SK-N-SH (cell line): ENCODE results near the gene MARVELD1. TPM values are rescaled to one million over a fixed set of nuclear protein-coding genes. Genes with fewer than 3 reads are reported as not detected.

Experiments used
- CTCF ChIA-PET: fragments of 300-600, 350-600 bp; formaldehyde crosslinking; extraction: SDS; loops from one replicate; lab custom pipeline; 2021; lab: Yijun Ruan, JAX
- POLR2A ChIA-PET: fragments of 350-600 bp; sonication (Branson Sonifier 250); formaldehyde crosslinking; extraction: SDS; loops from one replicate; lab custom pipeline; 2020; ENCODE audit warnings: antibody characterized with exemption, inconsistent platforms; lab: Yijun Ruan, JAX
- DNase-seq: peaks from one replicate; pipeline ENCODE4 v3.0.0; 2012
- H2AFZ ChIP-seq: fragments of 200-600 bp; sonication (generic); 2 replicates; pipeline ENCODE4 v1.8.1; 2016; ENCODE audit warnings: antibody characterized with exemption, mild to moderate bottlenecking, low read depth
- H3F3A ChIP-seq: fragments of 200-600 bp; sonication (generic); replicated peaks from 2 replicates; pipeline ENCODE3; 2016; ENCODE audit warnings: antibody characterized with exemption, mild to moderate bottlenecking; ENCODE audit not compliant: insufficient read depth
- H3K27ac ChIP-seq, 2 experiments: fragments of 200-500 bp in 1 of 2; fragments of 200-600 bp in 1 of 2; sonication (Bioruptor generic) in 1 of 2; sonication (generic), shearing (Covaris generic) in 1 of 2; 2 replicates each; pipeline versions ENCODE4 v1.5.1 to v1.6.1; 2014 to 2016; ENCODE audit warnings: low read depth in 2 of 2, inconsistent platforms in 1 of 2, low read length in 1 of 2, mild to moderate bottlenecking in 1 of 2, mixed read lengths in 1 of 2
- H3K27me3 ChIP-seq: fragments of 200-600 bp; sonication (generic), shearing (Covaris generic); 2 replicates; pipeline ENCODE4 v1.6.1; 2016; ENCODE audit warnings: mixed run types; ENCODE audit not compliant: insufficient read depth
- H3K36me3 ChIP-seq, 2 experiments: fragments of 200-500 bp in 1 of 2; fragments of 200-600 bp in 1 of 2; sonication (Bioruptor generic) in 1 of 2; sonication (generic) in 1 of 2; replicated peaks in 1 of 2; 2 replicates each; pipeline versions ENCODE3 to v1.5.1; 2014 to 2016; ENCODE audit warnings: low read length in 1 of 2, mild to moderate bottlenecking in 1 of 2; ENCODE audit not compliant: insufficient read depth in 2 of 2, control insufficient read depth in 1 of 2
- H3K4me1 ChIP-seq, 2 experiments: fragments of 200-500 bp in 1 of 2; fragments of 200-600 bp in 1 of 2; sonication (Bioruptor generic) in 1 of 2; sonication (generic), shearing (Covaris generic) in 1 of 2; 2 replicates each; pipeline versions ENCODE4 v1.5.1 to v1.6.1; 2014 to 2016; ENCODE audit warnings: low read depth in 1 of 2, low read length in 1 of 2, mixed run types in 1 of 2; ENCODE audit not compliant: insufficient read depth in 2 of 2, control insufficient read depth in 1 of 2
- H3K4me2 ChIP-seq: fragments of 200-600 bp; sonication (generic), shearing (Covaris generic); 2 replicates; pipeline ENCODE4 v1.6.1; 2017; ENCODE audit warnings: mixed run types
- H3K4me3 ChIP-seq, 2 experiments: fragments of 200-500 bp in 1 of 2; fragments of 200-600 bp in 1 of 2; sonication (Bioruptor generic) in 1 of 2; sonication (generic), shearing (Covaris generic) in 1 of 2; 2 replicates each; pipeline versions ENCODE4 v1.5.1 to v1.8.1; 2014 to 2016; ENCODE audit warnings: low read depth in 2 of 2, inconsistent platforms in 1 of 2, low read length in 1 of 2, mild to moderate bottlenecking in 1 of 2, mixed read lengths in 1 of 2, moderate library complexity in 1 of 2
- H3K79me2 ChIP-seq: fragments of 200-600 bp; sonication (generic); 2 replicates; pipeline ENCODE4 v1.8.1; 2017; ENCODE audit warnings: mild to moderate bottlenecking; ENCODE audit not compliant: insufficient read depth
- H3K9ac ChIP-seq: fragments of 200-600 bp; sonication (generic); 2 replicates; pipeline ENCODE4 v1.6.1; 2017; ENCODE audit warnings: mixed run types
- H3K9me2 ChIP-seq: fragments of 200-600 bp; sonication (generic); 2 replicates; pipeline ENCODE4 v1.6.1; 2017; ENCODE audit warnings: mixed run types
- H3K9me3 ChIP-seq: fragments of 200-600 bp; sonication (generic); 2 replicates; pipeline ENCODE4 v1.6.1; 2017; ENCODE audit warnings: mixed run types, mild to moderate bottlenecking, moderate library complexity
- H4K20me1 ChIP-seq: fragments of 200-600 bp; sonication (generic); 2 replicates; pipeline ENCODE4 v1.6.1; 2017; ENCODE audit warnings: mild to moderate bottlenecking, mixed run types; ENCODE audit not compliant: insufficient read depth
- ELF1 ChIP-seq: IDR thresholded peaks from 2 replicates; pipeline ENCODE4 v1.4.0; 2012
- EP300 ChIP-seq, 2 experiments: IDR thresholded peaks; 2 replicates each; pipeline versions ENCODE4 v1.4.0 to v1.6.1; 2012; ENCODE audit warnings: borderline replicate concordance in 1 of 2, low read depth in 1 of 2, low read length in 1 of 2
- FOXJ3 ChIP-seq: sonication (generic); formaldehyde crosslinking; IDR thresholded peaks from 2 replicates; pipeline ENCODE4 v1.5.1; 2020; ENCODE audit warnings: mild to moderate bottlenecking, missing genetic modification reagents
- GABPA ChIP-seq: IDR thresholded peaks from 2 replicates; pipeline ENCODE4 v1.4.0; 2012; ENCODE audit warnings: low read depth, mild to moderate bottlenecking
- GATA2 ChIP-seq: sonication (generic); formaldehyde crosslinking; IDR thresholded peaks from 2 replicates; pipeline ENCODE4 v1.5.0; 2020; ENCODE audit warnings: mild to moderate bottlenecking, missing genetic modification reagents
- MEF2A ChIP-seq: IDR thresholded peaks from 2 replicates; pipeline ENCODE4 v1.4.0; 2012; ENCODE audit warnings: low read depth, borderline replicate concordance
- NFIC ChIP-seq: IDR thresholded peaks from 2 replicates; pipeline ENCODE4 v1.4.0; 2012; ENCODE audit warnings: borderline replicate concordance
- NRF1 ChIP-seq: IDR thresholded peaks from 2 replicates; pipeline ENCODE4 v1.6.1; 2012; ENCODE audit warnings: low read depth, mild to moderate bottlenecking, low read length
- POLR2AphosphoS5 ChIP-seq: IDR thresholded peaks from 2 replicates; pipeline ENCODE4 v1.6.1; 2012; ENCODE audit warnings: low read depth, low read length
- RAD21 ChIP-seq: IDR thresholded peaks from 2 replicates; pipeline ENCODE4 v1.6.1; 2012; ENCODE audit warnings: mild to moderate bottlenecking, low read length
- RFX5 ChIP-seq: IDR thresholded peaks from 2 replicates; pipeline ENCODE4 v1.6.1; 2012; ENCODE audit warnings: mild to moderate bottlenecking, improper control_type of control experiment, low read length
- RXRA ChIP-seq: IDR thresholded peaks from 2 replicates; pipeline ENCODE4 v1.4.0; 2012; ENCODE audit warnings: low read depth, mild to moderate bottlenecking, borderline replicate concordance
- SIN3A ChIP-seq: IDR thresholded peaks from 2 replicates; pipeline ENCODE4 v1.6.1; 2012; ENCODE audit warnings: low read depth, mild to moderate bottlenecking, low read length, moderate library complexity, borderline replicate concordance
- TCF12 ChIP-seq: IDR thresholded peaks from 2 replicates; pipeline ENCODE4 v1.4.0; 2012
- TEAD4 ChIP-seq: IDR thresholded peaks from 2 replicates; pipeline ENCODE4 v1.4.0; 2012; ENCODE audit warnings: mild to moderate bottlenecking, borderline replicate concordance; ENCODE audit not compliant: insufficient read depth
- YY1 ChIP-seq: IDR thresholded peaks from 2 replicates; pipeline ENCODE4 v1.4.0; 2012; ENCODE audit warnings: low read depth, mild to moderate bottlenecking
- WGBS: methylation state at CpG from one replicate; pipeline ENCODE4 v1.1.6; 2017; ENCODE audit warnings: low lambda C conversion rate; 5-methylcytosine and 5-hydroxymethylcytosine counted together
- polyA plus RNA-seq, 3 experiments: library from polyadenylated mRNA; depleted of rRNA; stranded (reverse); fragments of >200 nt; gene quantifications; 2 replicates each; pipeline ENCODE4 v1.2.3, GENCODE V29; 2012
- TF ChIP-seq, protein P1 (sequence below): fragments of 150-350 bp; IDR thresholded peaks from 2 replicates; pipeline ENCODE4 v1.6.1; 2017; ENCODE audit warnings: antibody characterized with exemption, low read length, low read depth, borderline replicate concordance
- TF ChIP-seq, protein P2 (sequence below): IDR thresholded peaks from 2 replicates; pipeline ENCODE4 v1.4.0; 2012; ENCODE audit warnings: low read depth
- TF ChIP-seq, protein P3 (sequence below): IDR thresholded peaks from 2 replicates; pipeline ENCODE4 v1.4.0; 2012; ENCODE audit warnings: low read depth, borderline replicate concordance
- TF ChIP-seq, protein P4 (sequence below): IDR thresholded peaks from 2 replicates; pipeline ENCODE4 v1.6.1; 2012; ENCODE audit warnings: mild to moderate bottlenecking, low read depth, low read length, moderate library complexity
- TF ChIP-seq, protein P5 (sequence below): fragments of 150-350 bp; IDR thresholded peaks from 2 replicates; pipeline ENCODE4 v1.6.1; 2016; ENCODE audit warnings: mild to moderate bottlenecking, low read depth, low read length

MARVELD1 gene
- 53.0 and 53.8 TPM in 2 replicates for polyA plus RNA-seq (2012; rRNA removed)
- polyA plus RNA-seq (2012; cell fraction: cytosol; rRNA removed) = 58.5 and 71.1 TPM in 2 replicates
- polyA plus RNA-seq (2012; cell fraction: nucleus; rRNA removed) = 47.6 and 49.7 TPM in 2 replicates

GRCh38 chr10:97713339-97713825 is at the start of gene MARVELD1:
Gene MARVELD1, plus strand, starts transcription at chr10:97713730. Its CDS starts 147 bp downstream, at chr10:97713877.
- Histone ChIP-seq H3F3A (peaks cover 3% of the 10 kb centered on the region), H3K9me2 (no peaks in the 10 kb centered on the region), H3K4me2 (peak within 1 kb of the TSS; percentile 90), H3K27ac (peak within 1 kb of the TSS; percentile 69 to 84), H3K79me2 (peaks cover 32% of the 10 kb centered on the region), H3K4me1 (peaks cover 19 to 20% of the 10 kb centered on the region in 2 experiments; a peak in 3 of 4 replicates), H3K9me3 (no peaks in the 10 kb centered on the region), H4K20me1 (peaks cover 22% of the 10 kb centered on the region), H3K9ac (peak within 1 kb of the TSS; percentile 86), H3K36me3 (peaks cover 16 to 21% of the 10 kb centered on the region in 2 experiments), H3K4me3 (peak within 1 kb of the TSS; percentile 64 to 71), H3K27me3 (no peaks in the 10 kb centered on the region), H2AFZ (peak within 1 kb of the TSS; percentile 91)
- WGBS = 6% methylated on average over 34 of the region's 37 CpGs
- TF ChIP-seq, protein P1, sequence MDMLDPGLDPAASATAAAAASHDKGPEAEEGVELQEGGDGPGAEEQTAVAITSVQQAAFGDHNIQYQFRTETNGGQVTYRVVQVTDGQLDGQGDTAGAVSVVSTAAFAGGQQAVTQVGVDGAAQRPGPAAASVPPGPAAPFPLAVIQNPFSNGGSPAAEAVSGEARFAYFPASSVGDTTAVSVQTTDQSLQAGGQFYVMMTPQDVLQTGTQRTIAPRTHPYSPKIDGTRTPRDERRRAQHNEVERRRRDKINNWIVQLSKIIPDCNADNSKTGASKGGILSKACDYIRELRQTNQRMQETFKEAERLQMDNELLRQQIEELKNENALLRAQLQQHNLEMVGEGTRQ = no peak
- TF ChIP-seq RXRA (no peak), POLR2AphosphoS5 (peak; percentile 62), GABPA (no peak; the same call in 1 of the 2 replicates), ELF1 (0 out of 2 replicates have a peak, but pooled peaks have one; percentile 29), GATA2 (CRISPR knock-in tag) (peak; percentile 67), TEAD4 (no peak), SIN3A (peak; percentile 35; the same call in 1 of the 2 replicates), TCF12 (no peak), NFIC (peak; percentile 28; the same call in 1 of the 2 replicates), RAD21 (no peak), MEF2A (no peak), EP300 (IDR thresholded peaks at IDR 0.05; ENCODE audit: borderline replicate concordance in 1 of 2, low read depth in 1 of 2, low read length in 1 of 2) (0 out of 4 replicates have a peak, but pooled peaks of 1 of the 2 experiments have one; percentile 6), YY1 (0 out of 2 replicates have a peak, but pooled peaks have one; percentile 49), NRF1 (no peak), RFX5 (no peak), FOXJ3 (CRISPR knock-in tag) (no peak)
- TF ChIP-seq, protein P2, sequence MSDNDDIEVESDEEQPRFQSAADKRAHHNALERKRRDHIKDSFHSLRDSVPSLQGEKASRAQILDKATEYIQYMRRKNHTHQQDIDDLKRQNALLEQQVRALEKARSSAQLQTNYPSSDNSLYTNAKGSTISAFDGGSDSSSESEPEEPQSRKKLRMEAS = no peak
- TF ChIP-seq, protein P3, sequence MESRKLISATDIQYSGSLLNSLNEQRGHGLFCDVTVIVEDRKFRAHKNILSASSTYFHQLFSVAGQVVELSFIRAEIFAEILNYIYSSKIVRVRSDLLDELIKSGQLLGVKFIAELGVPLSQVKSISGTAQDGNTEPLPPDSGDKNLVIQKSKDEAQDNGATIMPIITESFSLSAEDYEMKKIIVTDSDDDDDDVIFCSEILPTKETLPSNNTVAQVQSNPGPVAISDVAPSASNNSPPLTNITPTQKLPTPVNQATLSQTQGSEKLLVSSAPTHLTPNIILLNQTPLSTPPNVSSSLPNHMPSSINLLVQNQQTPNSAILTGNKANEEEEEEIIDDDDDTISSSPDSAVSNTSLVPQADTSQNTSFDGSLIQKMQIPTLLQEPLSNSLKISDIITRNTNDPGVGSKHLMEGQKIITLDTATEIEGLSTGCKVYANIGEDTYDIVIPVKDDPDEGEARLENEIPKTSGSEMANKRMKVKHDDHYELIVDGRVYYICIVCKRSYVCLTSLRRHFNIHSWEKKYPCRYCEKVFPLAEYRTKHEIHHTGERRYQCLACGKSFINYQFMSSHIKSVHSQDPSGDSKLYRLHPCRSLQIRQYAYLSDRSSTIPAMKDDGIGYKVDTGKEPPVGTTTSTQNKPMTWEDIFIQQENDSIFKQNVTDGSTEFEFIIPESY = no peak
- TF ChIP-seq, protein P4, sequence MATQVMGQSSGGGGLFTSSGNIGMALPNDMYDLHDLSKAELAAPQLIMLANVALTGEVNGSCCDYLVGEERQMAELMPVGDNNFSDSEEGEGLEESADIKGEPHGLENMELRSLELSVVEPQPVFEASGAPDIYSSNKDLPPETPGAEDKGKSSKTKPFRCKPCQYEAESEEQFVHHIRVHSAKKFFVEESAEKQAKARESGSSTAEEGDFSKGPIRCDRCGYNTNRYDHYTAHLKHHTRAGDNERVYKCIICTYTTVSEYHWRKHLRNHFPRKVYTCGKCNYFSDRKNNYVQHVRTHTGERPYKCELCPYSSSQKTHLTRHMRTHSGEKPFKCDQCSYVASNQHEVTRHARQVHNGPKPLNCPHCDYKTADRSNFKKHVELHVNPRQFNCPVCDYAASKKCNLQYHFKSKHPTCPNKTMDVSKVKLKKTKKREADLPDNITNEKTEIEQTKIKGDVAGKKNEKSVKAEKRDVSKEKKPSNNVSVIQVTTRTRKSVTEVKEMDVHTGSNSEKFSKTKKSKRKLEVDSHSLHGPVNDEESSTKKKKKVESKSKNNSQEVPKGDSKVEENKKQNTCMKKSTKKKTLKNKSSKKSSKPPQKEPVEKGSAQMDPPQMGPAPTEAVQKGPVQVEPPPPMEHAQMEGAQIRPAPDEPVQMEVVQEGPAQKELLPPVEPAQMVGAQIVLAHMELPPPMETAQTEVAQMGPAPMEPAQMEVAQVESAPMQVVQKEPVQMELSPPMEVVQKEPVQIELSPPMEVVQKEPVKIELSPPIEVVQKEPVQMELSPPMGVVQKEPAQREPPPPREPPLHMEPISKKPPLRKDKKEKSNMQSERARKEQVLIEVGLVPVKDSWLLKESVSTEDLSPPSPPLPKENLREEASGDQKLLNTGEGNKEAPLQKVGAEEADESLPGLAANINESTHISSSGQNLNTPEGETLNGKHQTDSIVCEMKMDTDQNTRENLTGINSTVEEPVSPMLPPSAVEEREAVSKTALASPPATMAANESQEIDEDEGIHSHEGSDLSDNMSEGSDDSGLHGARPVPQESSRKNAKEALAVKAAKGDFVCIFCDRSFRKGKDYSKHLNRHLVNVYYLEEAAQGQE = no peak
- TF ChIP-seq, protein P5, sequence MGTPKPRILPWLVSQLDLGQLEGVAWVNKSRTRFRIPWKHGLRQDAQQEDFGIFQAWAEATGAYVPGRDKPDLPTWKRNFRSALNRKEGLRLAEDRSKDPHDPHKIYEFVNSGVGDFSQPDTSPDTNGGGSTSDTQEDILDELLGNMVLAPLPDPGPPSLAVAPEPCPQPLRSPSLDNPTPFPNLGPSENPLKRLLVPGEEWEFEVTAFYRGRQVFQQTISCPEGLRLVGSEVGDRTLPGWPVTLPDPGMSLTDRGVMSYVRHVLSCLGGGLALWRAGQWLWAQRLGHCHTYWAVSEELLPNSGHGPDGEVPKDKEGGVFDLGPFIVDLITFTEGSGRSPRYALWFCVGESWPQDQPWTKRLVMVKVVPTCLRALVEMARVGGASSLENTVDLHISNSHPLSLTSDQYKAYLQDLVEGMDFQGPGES = no peak
- peak; percentile 91 for DNase-seq
- POLR2A ChIA-PET = interaction anchor here (1.0 to 2.7 kb wide), 4 partner anchors 10 to 75 kb away, joined by 3 to 21 read pairs (median 4); partner anchors contain the start of gene AVPI1
- CTCF ChIA-PET = interaction anchor here (0.8 to 25.0 kb wide), 10 partner anchors 9 to 201 kb away, joined by 3 to 687 read pairs (median 7); partner anchors contain the start of genes ANKRD2 and ZFYVE27
